Neural cell (in vitro differentiated cells): Measurements from ENCODE around the gene FSTL3.

Experiments used
- EZH2 ChIP-seq: fragments of 200-600, 300-800 bp; shearing (Covaris generic), sonication (generic); IDR thresholded peaks from 2 replicates; pipeline ENCODE4 v1.6.1; 2014; ENCODE audit warnings: antibody characterized with exemption, low read length, borderline replicate concordance, mild to moderate bottlenecking; ENCODE audit not compliant: insufficient read depth, poor library complexity, severe bottlenecking
- TF ChIP-seq, protein P1 (sequence below): fragments of 450-650 bp; IDR thresholded peaks from 2 replicates; pipeline ENCODE4 v1.5.1; 2014; ENCODE audit warnings: antibody characterized with exemption, mild to moderate bottlenecking, moderate library complexity; ENCODE audit not compliant: poor library complexity, severe bottlenecking

- TF ChIP-seq, protein P1, sequence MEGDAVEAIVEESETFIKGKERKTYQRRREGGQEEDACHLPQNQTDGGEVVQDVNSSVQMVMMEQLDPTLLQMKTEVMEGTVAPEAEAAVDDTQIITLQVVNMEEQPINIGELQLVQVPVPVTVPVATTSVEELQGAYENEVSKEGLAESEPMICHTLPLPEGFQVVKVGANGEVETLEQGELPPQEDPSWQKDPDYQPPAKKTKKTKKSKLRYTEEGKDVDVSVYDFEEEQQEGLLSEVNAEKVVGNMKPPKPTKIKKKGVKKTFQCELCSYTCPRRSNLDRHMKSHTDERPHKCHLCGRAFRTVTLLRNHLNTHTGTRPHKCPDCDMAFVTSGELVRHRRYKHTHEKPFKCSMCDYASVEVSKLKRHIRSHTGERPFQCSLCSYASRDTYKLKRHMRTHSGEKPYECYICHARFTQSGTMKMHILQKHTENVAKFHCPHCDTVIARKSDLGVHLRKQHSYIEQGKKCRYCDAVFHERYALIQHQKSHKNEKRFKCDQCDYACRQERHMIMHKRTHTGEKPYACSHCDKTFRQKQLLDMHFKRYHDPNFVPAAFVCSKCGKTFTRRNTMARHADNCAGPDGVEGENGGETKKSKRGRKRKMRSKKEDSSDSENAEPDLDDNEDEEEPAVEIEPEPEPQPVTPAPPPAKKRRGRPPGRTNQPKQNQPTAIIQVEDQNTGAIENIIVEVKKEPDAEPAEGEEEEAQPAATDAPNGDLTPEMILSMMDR: peak; percentile 97
- no peak for TF ChIP-seq EZH2
These were observed 11.2 kb upstream of the FSTL3 start for GRCh38 chr19:664913-665443.
